SK-N-MC (cell line): ENCODE measurements around the gene HM13.

Source experiments
- EZH2 ChIP-seq: fragments of 200-600 bp; sonication (generic); IDR thresholded peaks from one replicate; pipeline ENCODE4 v1.6.1; 2017; ENCODE audit warnings: antibody characterized with exemption
- POLR2AphosphoS5 ChIP-seq: IDR thresholded peaks from 2 replicates; pipeline ENCODE4 v1.6.1; 2012; ENCODE audit warnings: mild to moderate bottlenecking, low read depth, low read length, borderline replicate concordance

GRCh38 chr20:31549513-31549880, 35.3 kb downstream of the HM13 start:
- TF ChIP-seq POLR2AphosphoS5 (no peak), EZH2 (no peak)
